ENCODE results near the gene COA5.

- TF ChIP-seq CTCF (IDR thresholded peaks at IDR 0.05) (no peak), POLR2A (IDR thresholded peaks at IDR 0.05) (no peak)
Measured at GRCh38 chr2:98563394-98563793, 44.9 kb downstream of the COA5 start.
